GM08714 (cell line): ENCODE data around the gene RYR2.
"Not testable (repeated sequence)": the region's sequence is repeated elsewhere in the genome, so short reads cannot be mapped to it uniquely, and the experiment has no call there.

ENCODE experiments used
- H3K4me3 ChIP-seq: fragments of 200-500 bp; sonication (Bioruptor generic); 2 replicates; pipeline ENCODE4 v1.5.1; 2014; ENCODE audit warnings: mild to moderate bottlenecking, low read length, inconsistent platforms
- ZNF274 ChIP-seq: IDR thresholded peaks from 2 replicates; pipeline ENCODE4 v1.6.1; 2012; ENCODE audit warnings: mild to moderate bottlenecking, low read depth, low read length

Gene RYR2

GRCh38 chr1:237367758-237368157, 325.8 kb downstream of the RYR2 start:
- no peak for TF ChIP-seq ZNF274
- no peak overlapping the region for H3K4me3 ChIP-seq

- H3K4me3 ChIP-seq, result not testable (repeated sequence)
These were observed 329.5 kb downstream of the RYR2 start for GRCh38 chr1:237371477-237371876.

- no peak overlapping the region for H3K4me3 ChIP-seq
- no peak for TF ChIP-seq ZNF274
These were observed 341.8 kb downstream of the RYR2 start for GRCh38 chr1:237383791-237384190.

- no peak for TF ChIP-seq ZNF274
- H3K4me3 ChIP-seq, result no peak overlapping the region
These were observed 342.2 kb downstream of the RYR2 start for GRCh38 chr1:237384213-237384612.

GRCh38 chr1:237386362-237387143, 344.6 kb downstream of the RYR2 start:
- H3K4me3 ChIP-seq, result no peak overlapping the region
- no peak for TF ChIP-seq ZNF274

GRCh38 chr1:237387144-237387505, 345.1 kb downstream of the RYR2 start:
- H3K4me3 ChIP-seq, result no peak overlapping the region
- no peak for TF ChIP-seq ZNF274

- TF ChIP-seq ZNF274, result no peak
- H3K4me3 ChIP-seq, result no peak overlapping the region
These were observed 348.8 kb downstream of the RYR2 start for GRCh38 chr1:237390823-237391222.

- TF ChIP-seq ZNF274, result no peak
- H3K4me3 ChIP-seq, result no peak overlapping the region
These were observed 351.6 kb downstream of the RYR2 start for GRCh38 chr1:237393632-237394031.

- H3K4me3 ChIP-seq, result no peak overlapping the region
- TF ChIP-seq ZNF274, result no peak
These were observed 352.3 kb downstream of the RYR2 start for GRCh38 chr1:237394281-237394680.

- no peak overlapping the region for H3K4me3 ChIP-seq
- no peak for TF ChIP-seq ZNF274
These were observed 354.4 kb downstream of the RYR2 start for GRCh38 chr1:237396426-237396825.

- no peak overlapping the region for H3K4me3 ChIP-seq
- no peak for TF ChIP-seq ZNF274
These were observed 356.8 kb downstream of the RYR2 start for GRCh38 chr1:237398751-237399150.

- no peak overlapping the region for H3K4me3 ChIP-seq
- no peak for TF ChIP-seq ZNF274
These were observed 363.9 kb downstream of the RYR2 start for GRCh38 chr1:237405912-237406311.

- no peak for TF ChIP-seq ZNF274
- H3K4me3 ChIP-seq, result no peak overlapping the region
These were observed 369.6 kb downstream of the RYR2 start for GRCh38 chr1:237411621-237412020.

GRCh38 chr1:237416924-237417655, 375.1 kb downstream of the RYR2 start:
- H3K4me3 ChIP-seq, result no peak overlapping the region
- no peak for TF ChIP-seq ZNF274

GRCh38 chr1:237428809-237429208, 386.8 kb downstream of the RYR2 start:
- H3K4me3 ChIP-seq, result no peak overlapping the region
- no peak for TF ChIP-seq ZNF274
